K562 (cell line): Measurements from ENCODE around the gene SPTAN1.

Experiments
- BRF2 ChIP-seq: IDR thresholded peaks from 3 replicates; pipeline ENCODE4 v1.6.1; 2011; ENCODE audit warnings: borderline replicate concordance, mild to moderate bottlenecking; ENCODE audit not compliant: insufficient read length, insufficient read depth
- CREBBP ChIP-seq: IDR thresholded peaks from one replicate; pipeline ENCODE4 v1.6.1; 2012; ENCODE audit warnings: low read depth, mild to moderate bottlenecking, control low read depth, inconsistent platforms, low read length
- CTCF ChIP-seq, 3 experiments: IDR thresholded peaks in 2 of 3; conservative IDR thresholded peaks in 1 of 3; 2 replicates each; pipeline ENCODE4 v1.5.1; 2011 to 2012; ENCODE audit warnings: low read length in 3 of 3, mild to moderate bottlenecking in 3 of 3, control low read depth in 2 of 3, improper control_type of control experiment in 1 of 3, inconsistent platforms in 1 of 3, low read depth in 1 of 3, mixed read lengths in 1 of 3, moderate library complexity in 1 of 3; ENCODE audit not compliant: insufficient read depth in 2 of 3
- EZH2 ChIP-seq: IDR thresholded peaks from 2 replicates; pipeline ENCODE4 v1.6.1; 2012; ENCODE audit warnings: low read depth, mild to moderate bottlenecking, inconsistent platforms, low read length, borderline replicate concordance
- IRF2 ChIP-seq: sonication (generic); formaldehyde crosslinking; IDR thresholded peaks from 2 replicates; pipeline ENCODE4 v1.8.1; 2022; ENCODE audit warnings: mild to moderate bottlenecking, missing genetic modification reagents
- KLF1 ChIP-seq: fragments of 450-650 bp; IDR thresholded peaks from 2 replicates; pipeline ENCODE4 v1.6.1; 2016; ENCODE audit warnings: missing genetic modification characterization, missing compliant biosample characterization
- NCOA2 ChIP-seq, 2 experiments: fragments of 450-650 bp; IDR thresholded peaks; 2 replicates each; pipeline ENCODE4 v1.6.1; 2018; ENCODE audit warnings: mild to moderate bottlenecking in 2 of 2, moderate library complexity in 1 of 2; ENCODE audit not compliant: partially characterized antibody in 2 of 2
- NR2C2 ChIP-seq, 2 experiments: fragments of 200-800 bp in 1 of 2; sonication (Bioruptor generic) in 1 of 2; sonication (generic) in 1 of 2; formaldehyde crosslinking in 1 of 2; IDR thresholded peaks; 2 replicates each; pipeline versions ENCODE4 v1.6.1 to v1.8.0; 2016 to 2022; ENCODE audit warnings: mild to moderate bottlenecking in 1 of 2, missing compliant biosample characterization in 1 of 2, missing genetic modification characterization in 1 of 2, missing genetic modification reagents in 1 of 2
- POLR2A ChIP-seq: fragments of 450-650 bp; conservative IDR thresholded peaks from 2 replicates; pipeline ENCODE4 v1.6.1; 2016
- REST ChIP-seq, 2 experiments: fragments of 450-650 bp; formaldehyde crosslinking in 1 of 2; IDR thresholded peaks; 2 replicates each; pipeline versions ENCODE4 v1.4.0 to v1.6.1; 2014 to 2020; ENCODE audit warnings: mild to moderate bottlenecking in 2 of 2, borderline replicate concordance in 1 of 2, low read depth in 1 of 2
- TSHZ1 ChIP-seq: fragments of 250-450 bp; sonication (Bioruptor Pico); IDR thresholded peaks from 2 replicates; pipeline ENCODE4 v1.4.0; 2020; ENCODE audit warnings: mild to moderate bottlenecking, moderate library complexity
- VEZF1 ChIP-seq: fragments of 200-800 bp; sonication (Bioruptor generic); IDR thresholded peaks from 2 replicates; pipeline ENCODE4 v1.6.1; 2017; ENCODE audit warnings: missing genetic modification characterization, missing compliant biosample characterization
- ZBTB9 ChIP-seq: fragments of 450-650 bp; formaldehyde crosslinking; IDR thresholded peaks from 2 replicates; pipeline ENCODE4 v1.4.0; 2020; ENCODE audit warnings: mild to moderate bottlenecking, moderate library complexity

GRCh38 chr9:128642675-128643245 is 90.4 kb downstream of the SPTAN1 start:
- TF ChIP-seq CTCF (IDR thresholded peaks at IDR 0.05 in 2 of 3, conservative IDR thresholded peaks at IDR 0.05 in 1 of 3; ENCODE audit: insufficient read depth in 2 of 3, low read depth in 1 of 3, low read length in 3 of 3) (no peak), IRF2 (no peak), BRF2 (no peak), POLR2A (no peak), ZBTB9 (CRISPR knock-in tag) (no peak), TSHZ1 (CRISPR knock-in tag) (no peak), EZH2 (no peak), NR2C2 (CRISPR knock-in tag; IDR thresholded peaks at IDR 0.05) (no peak), NR2C2 (tag; IDR thresholded peaks at IDR 0.05) (no peak), NCOA2 (IDR thresholded peaks at IDR 0.05; ENCODE audit: partially characterized antibody in 2 of 2) (no peak), CREBBP (no peak), KLF1 (no peak), REST (IDR thresholded peaks at IDR 0.05; ENCODE audit: borderline replicate concordance) (no peak), REST (CRISPR knock-in tag; IDR thresholded peaks at IDR 0.05; ENCODE audit: low read depth) (no peak), VEZF1 (no peak)
